Skeletal muscle cell (primary cell): ENCODE measurements around the gene IL1RAPL2.
"Not testable (repeated sequence)": the region's sequence is repeated elsewhere in the genome, so short reads cannot be mapped to it uniquely, and the experiment has no call there.

Experiments used
- DNase-seq: peaks from one replicate; pipeline ENCODE4 v3.0.0-alpha.2; 2010; ENCODE audit warnings: low read depth
- H3K4me3 ChIP-seq: 2 replicates; pipeline ENCODE4 v1.5.1; 2011; ENCODE audit warnings: low read depth, mild to moderate bottlenecking, control low read depth, low read length, moderate library complexity

Gene IL1RAPL2

GRCh38 chrX:104806346-104806745 is 240.3 kb downstream of the IL1RAPL2 start:
- DNase-seq: no peak
- H3K4me3 ChIP-seq: no peak overlapping the region

GRCh38 chrX:104833401-104833800 is 267.4 kb downstream of the IL1RAPL2 start:
- no peak overlapping the region for H3K4me3 ChIP-seq
- no peak for DNase-seq

GRCh38 chrX:104842646-104843045 is 276.6 kb downstream of the IL1RAPL2 start:
- no peak for DNase-seq
- no peak overlapping the region for H3K4me3 ChIP-seq

GRCh38 chrX:104852241-104852640 is 286.2 kb downstream of the IL1RAPL2 start:
- H3K4me3 ChIP-seq: no peak overlapping the region
- DNase-seq: no peak

- H3K4me3 ChIP-seq: no peak overlapping the region
- DNase-seq: no peak
These were observed 288.2 kb downstream of the IL1RAPL2 start for GRCh38 chrX:104854188-104854587.

- no peak overlapping the region for H3K4me3 ChIP-seq
- no peak for DNase-seq
These were observed 288.9 kb downstream of the IL1RAPL2 start for GRCh38 chrX:104854790-104855340.

GRCh38 chrX:104863466-104863865 is 297.5 kb downstream of the IL1RAPL2 start:
- H3K4me3 ChIP-seq: no peak overlapping the region
- DNase-seq: no peak

GRCh38 chrX:104864296-104864695 is 298.3 kb downstream of the IL1RAPL2 start:
- no peak for DNase-seq
- H3K4me3 ChIP-seq: no peak overlapping the region

- no peak for DNase-seq
- H3K4me3 ChIP-seq: no peak overlapping the region
These were observed 311.5 kb downstream of the IL1RAPL2 start for GRCh38 chrX:104877504-104877903.

GRCh38 chrX:104902070-104902469 is 336.1 kb downstream of the IL1RAPL2 start:
- no peak for DNase-seq
- H3K4me3 ChIP-seq: no peak overlapping the region

- DNase-seq, H3K4me3 ChIP-seq: not testable (repeated sequence)
These were observed 343.7 kb downstream of the IL1RAPL2 start for GRCh38 chrX:104909694-104910093.

- H3K4me3 ChIP-seq: no peak overlapping the region
- DNase-seq: no peak
These were observed 347.3 kb downstream of the IL1RAPL2 start for GRCh38 chrX:104913348-104913747.

GRCh38 chrX:104914686-104915085 is 348.7 kb downstream of the IL1RAPL2 start:
- not testable (repeated sequence) for H3K4me3 ChIP-seq, DNase-seq

- no peak overlapping the region for H3K4me3 ChIP-seq
- no peak for DNase-seq
These were observed 352.1 kb downstream of the IL1RAPL2 start for GRCh38 chrX:104918122-104918521.

GRCh38 chrX:104921584-104922205 is 355.7 kb downstream of the IL1RAPL2 start:
- no peak for DNase-seq
- H3K4me3 ChIP-seq: no peak overlapping the region

GRCh38 chrX:104922206-104922621 is 356.2 kb downstream of the IL1RAPL2 start:
- H3K4me3 ChIP-seq: no peak overlapping the region
- DNase-seq: peak; percentile 7

- no peak for DNase-seq
- H3K4me3 ChIP-seq: no peak overlapping the region
These were observed 363.3 kb downstream of the IL1RAPL2 start for GRCh38 chrX:104929324-104929723.

GRCh38 chrX:104935581-104935980 is 369.6 kb downstream of the IL1RAPL2 start:
- H3K4me3 ChIP-seq: no peak overlapping the region
- no peak for DNase-seq

GRCh38 chrX:104953251-104953650 is 387.3 kb downstream of the IL1RAPL2 start:
- DNase-seq: no peak
- H3K4me3 ChIP-seq: no peak overlapping the region

GRCh38 chrX:104961926-104962325 is 395.9 kb downstream of the IL1RAPL2 start:
- H3K4me3 ChIP-seq: no peak overlapping the region
- no peak for DNase-seq

GRCh38 chrX:104968241-104968640 is 402.2 kb downstream of the IL1RAPL2 start:
- no peak overlapping the region for H3K4me3 ChIP-seq
- no peak for DNase-seq
